ENCODE results near the gene ATR.
"Not testable (repeated sequence)": the region's sequence is repeated elsewhere in the genome, so short reads cannot be mapped to it uniquely, and the experiment has no call there.

Gene ATR

DNA sequence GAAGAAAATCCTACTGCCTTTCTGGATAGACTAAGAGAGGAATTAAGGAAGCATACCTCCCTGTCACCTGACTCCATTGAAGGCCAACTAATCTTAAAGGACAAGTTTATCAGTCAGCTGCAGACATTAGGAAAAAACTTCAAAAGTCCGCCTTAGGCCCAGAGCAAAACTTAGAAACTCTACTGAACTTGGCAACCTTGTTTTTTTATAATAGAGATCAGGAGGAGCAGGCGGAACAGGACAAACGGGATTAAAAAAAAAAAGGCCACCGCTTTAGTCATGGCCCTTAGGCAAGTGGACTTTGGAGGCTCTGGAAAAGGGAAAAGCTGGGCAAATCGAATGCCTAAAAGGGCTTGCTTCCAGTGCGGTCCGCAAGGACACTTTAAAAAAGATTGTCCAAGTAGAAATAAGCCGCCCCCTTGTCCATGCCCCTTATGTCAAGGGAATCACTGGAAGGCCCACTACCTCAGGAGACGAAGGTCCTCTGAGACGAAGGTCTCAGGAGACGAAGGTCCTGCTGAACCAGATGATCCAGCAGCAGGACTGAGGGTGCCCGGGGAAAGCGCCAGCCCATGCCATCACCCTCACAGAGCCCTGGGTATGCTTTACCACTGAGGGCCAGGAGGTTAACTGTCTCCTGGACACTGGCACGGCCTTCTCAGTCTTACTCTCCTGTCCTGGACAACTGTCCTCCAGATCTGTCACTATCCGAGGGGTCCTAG lies 138.9 kb downstream of the ATR start:
- H3K4me3 ChIP-seq (replicated peaks; ENCODE audit: insufficient read depth, low read length); DNase-seq (ENCODE audit: low read depth in 1 of 2, low spot score in 1 of 2); H3K27me3 ChIP-seq (ENCODE audit: insufficient read depth, poor library complexity, severe bottlenecking); H3K27ac ChIP-seq (replicated peaks): not testable (repeated sequence)

GRCh38 chr3:142438096-142438495 lies 140.4 kb downstream of the ATR start:
- H3K27me3 ChIP-seq (ENCODE audit: insufficient read depth, poor library complexity, severe bottlenecking); DNase-seq (ENCODE audit: low read depth in 1 of 2, low spot score in 1 of 2); H3K27ac ChIP-seq (replicated peaks); H3K4me3 ChIP-seq (replicated peaks; ENCODE audit: insufficient read depth, low read length): not testable (repeated sequence)

GRCh38 chr3:142436951-142437585 lies 141.5 kb downstream of the ATR start:
- no peak overlapping the region for H3K4me3 ChIP-seq (replicated peaks; ENCODE audit: insufficient read depth, low read length)

GRCh38 chr3:142434503-142434902 lies 144.0 kb downstream of the ATR start:
- Histone ChIP-seq H3K27me3 (ENCODE audit: insufficient read depth, poor library complexity, severe bottlenecking) (no peaks in the 10 kb centered on the region), H3K4me3 (replicated peaks; ENCODE audit: insufficient read depth, low read length) (no peak overlapping the region), H3K27ac (replicated peaks) (no peak overlapping the region)
- no peak for DNase-seq (ENCODE audit: low read depth in 1 of 2, low spot score in 1 of 2)
- no peak for TF ChIP-seq SPI1 (IDR thresholded peaks at IDR 0.05; ENCODE audit: borderline replicate concordance, low read depth)
- TF ChIP-seq REST (IDR thresholded peaks at IDR 0.05; ENCODE audit: insufficient replicate concordance, low read depth) = no peak
- no peak for TF ChIP-seq GABPA (IDR thresholded peaks at IDR 0.05; ENCODE audit: low read depth)
- no peak for TF ChIP-seq POLR2AphosphoS5 (IDR thresholded peaks at IDR 0.05; ENCODE audit: low read depth)
- TF ChIP-seq CTCF (IDR thresholded peaks at IDR 0.05; ENCODE audit: insufficient read depth, low read length) = no peak

More at GRCh38 chr3:142436951-142437585, 141.5 kb downstream of the ATR start:
- DNase-seq (ENCODE audit: low read depth in 1 of 2, low spot score in 1 of 2) = no peak
- H3K27ac ChIP-seq (replicated peaks) = no peak overlapping the region
- no peaks in the 10 kb centered on the region for H3K27me3 ChIP-seq (ENCODE audit: insufficient read depth, poor library complexity, severe bottlenecking)
- no peak for TF ChIP-seq CTCF (IDR thresholded peaks at IDR 0.05; ENCODE audit: insufficient read depth, low read length)
- TF ChIP-seq GABPA (IDR thresholded peaks at IDR 0.05; ENCODE audit: low read depth) = no peak
- no peak for TF ChIP-seq SPI1 (IDR thresholded peaks at IDR 0.05; ENCODE audit: borderline replicate concordance, low read depth)
- no peak for TF ChIP-seq REST (IDR thresholded peaks at IDR 0.05; ENCODE audit: insufficient replicate concordance, low read depth)
- no peak for TF ChIP-seq POLR2AphosphoS5 (IDR thresholded peaks at IDR 0.05; ENCODE audit: low read depth)

- Histone ChIP-seq H3K27ac (replicated peaks) (no peak overlapping the region), H3K4me3 (replicated peaks; ENCODE audit: insufficient read depth, low read length) (no peak overlapping the region), H3K27me3 (ENCODE audit: insufficient read depth, poor library complexity, severe bottlenecking) (no peaks in the 10 kb centered on the region)
- TF ChIP-seq REST (IDR thresholded peaks at IDR 0.05; ENCODE audit: insufficient replicate concordance, low read depth) (no peak), SPI1 (IDR thresholded peaks at IDR 0.05; ENCODE audit: borderline replicate concordance, low read depth) (no peak), GABPA (IDR thresholded peaks at IDR 0.05; ENCODE audit: low read depth) (no peak), POLR2AphosphoS5 (IDR thresholded peaks at IDR 0.05; ENCODE audit: low read depth) (no peak), CTCF (IDR thresholded peaks at IDR 0.05; ENCODE audit: insufficient read depth, low read length) (no peak)
- DNase-seq (ENCODE audit: low read depth in 1 of 2, low spot score in 1 of 2) = no peak
These were observed 145.4 kb downstream of the ATR start for GRCh38 chr3:142433110-142433509.

Measured in HL-60 (cell line).